ENCODE data around the gene PTPN22.

PTPN22 gene

GRCh38 chr1:113808450-113809195 is 62.9 kb downstream of the PTPN22 start:
- H3K9ac ChIP-seq (ENCODE audit: low read depth, low read length): no peak overlapping the region
- no peaks in the 10 kb centered on the region for H3K4me1 ChIP-seq (ENCODE audit: control insufficient read depth, insufficient read depth, low read length)
- no peaks in the 10 kb centered on the region for H3K27me3 ChIP-seq (ENCODE audit: control insufficient read depth, insufficient read depth, low read length)
- H3K36me3 ChIP-seq (ENCODE audit: control insufficient read depth, insufficient read depth, low read length): no peaks in the 10 kb centered on the region
- no peaks in the 10 kb centered on the region for H3K9me3 ChIP-seq (ENCODE audit: control insufficient read depth, insufficient read depth, low read length)
- no peak overlapping the region for H3K4me3 ChIP-seq (ENCODE audit: low read depth, low read length)

- Histone ChIP-seq H3K36me3 (ENCODE audit: control insufficient read depth, insufficient read depth, low read length) (no peaks in the 10 kb centered on the region), H3K4me3 (ENCODE audit: low read depth, low read length) (no peak overlapping the region), H3K9ac (ENCODE audit: low read depth, low read length) (no peak overlapping the region), H3K27me3 (ENCODE audit: control insufficient read depth, insufficient read depth, low read length) (no peaks in the 10 kb centered on the region), H3K4me1 (ENCODE audit: control insufficient read depth, insufficient read depth, low read length) (no peaks in the 10 kb centered on the region), H3K9me3 (ENCODE audit: control insufficient read depth, insufficient read depth, low read length) (no peaks in the 10 kb centered on the region)
Measured at GRCh38 chr1:113805639-113806038, 65.9 kb downstream of the PTPN22 start.

- H3K4me3 ChIP-seq (ENCODE audit: low read depth, low read length): no peak overlapping the region
- H3K27me3 ChIP-seq (ENCODE audit: control insufficient read depth, insufficient read depth, low read length): no peaks in the 10 kb centered on the region
- no peak overlapping the region for H3K9ac ChIP-seq (ENCODE audit: low read depth, low read length)
- H3K4me1 ChIP-seq (ENCODE audit: control insufficient read depth, insufficient read depth, low read length): no peaks in the 10 kb centered on the region
- no peaks in the 10 kb centered on the region for H3K36me3 ChIP-seq (ENCODE audit: control insufficient read depth, insufficient read depth, low read length)
- H3K9me3 ChIP-seq (ENCODE audit: control insufficient read depth, insufficient read depth, low read length): no peaks in the 10 kb centered on the region
Measured at GRCh38 chr1:113805256-113805531, 66.3 kb downstream of the PTPN22 start.

GRCh38 chr1:113804421-113805255 is 66.9 kb downstream of the PTPN22 start:
- no peaks in the 10 kb centered on the region for H3K4me1 ChIP-seq (ENCODE audit: control insufficient read depth, insufficient read depth, low read length)

GRCh38 chr1:113802367-113803007 is 69.0 kb downstream of the PTPN22 start:
- Histone ChIP-seq H3K4me3 (ENCODE audit: low read depth, low read length) (no peak overlapping the region), H3K9me3 (ENCODE audit: control insufficient read depth, insufficient read depth, low read length) (no peaks in the 10 kb centered on the region), H3K27me3 (ENCODE audit: control insufficient read depth, insufficient read depth, low read length) (no peaks in the 10 kb centered on the region), H3K4me1 (ENCODE audit: control insufficient read depth, insufficient read depth, low read length) (no peaks in the 10 kb centered on the region), H3K9ac (ENCODE audit: low read depth, low read length) (no peak overlapping the region), H3K36me3 (ENCODE audit: control insufficient read depth, insufficient read depth, low read length) (no peaks in the 10 kb centered on the region)

More at GRCh38 chr1:113804421-113805255, 66.9 kb downstream of the PTPN22 start:
- no peaks in the 10 kb centered on the region for H3K36me3 ChIP-seq (ENCODE audit: control insufficient read depth, insufficient read depth, low read length)
- H3K9me3 ChIP-seq (ENCODE audit: control insufficient read depth, insufficient read depth, low read length): no peaks in the 10 kb centered on the region
- no peaks in the 10 kb centered on the region for H3K27me3 ChIP-seq (ENCODE audit: control insufficient read depth, insufficient read depth, low read length)
- H3K4me3 ChIP-seq (ENCODE audit: low read depth, low read length): no peak overlapping the region
- H3K9ac ChIP-seq (ENCODE audit: low read depth, low read length): no peak overlapping the region

GRCh38 chr1:113800487-113800886 is 71.0 kb downstream of the PTPN22 start:
- H3K4me3 ChIP-seq (ENCODE audit: low read depth, low read length): no peak overlapping the region
- no peaks in the 10 kb centered on the region for H3K36me3 ChIP-seq (ENCODE audit: control insufficient read depth, insufficient read depth, low read length)

GRCh38 chr1:113797472-113797871 is 74.0 kb downstream of the PTPN22 start:
- Histone ChIP-seq H3K27me3 (ENCODE audit: control insufficient read depth, insufficient read depth, low read length) (no peaks in the 10 kb centered on the region), H3K4me3 (ENCODE audit: low read depth, low read length) (no peak overlapping the region), H3K4me1 (ENCODE audit: control insufficient read depth, insufficient read depth, low read length) (no peaks in the 10 kb centered on the region), H3K9ac (ENCODE audit: low read depth, low read length) (no peak overlapping the region), H3K36me3 (ENCODE audit: control insufficient read depth, insufficient read depth, low read length) (no peaks in the 10 kb centered on the region), H3K9me3 (ENCODE audit: control insufficient read depth, insufficient read depth, low read length) (no peaks in the 10 kb centered on the region)

More at GRCh38 chr1:113800487-113800886, 71.0 kb downstream of the PTPN22 start:
- no peaks in the 10 kb centered on the region for H3K9me3 ChIP-seq (ENCODE audit: control insufficient read depth, insufficient read depth, low read length)
- no peaks in the 10 kb centered on the region for H3K27me3 ChIP-seq (ENCODE audit: control insufficient read depth, insufficient read depth, low read length)
- no peak overlapping the region for H3K9ac ChIP-seq (ENCODE audit: low read depth, low read length)
- H3K4me1 ChIP-seq (ENCODE audit: control insufficient read depth, insufficient read depth, low read length): no peaks in the 10 kb centered on the region

- H3K9ac ChIP-seq (ENCODE audit: low read depth, low read length): no peak overlapping the region
- no peak overlapping the region for H3K4me3 ChIP-seq (ENCODE audit: low read depth, low read length)
- H3K4me1 ChIP-seq (ENCODE audit: control insufficient read depth, insufficient read depth, low read length): peaks cover 2% of the 10 kb centered on the region
- H3K27me3 ChIP-seq (ENCODE audit: control insufficient read depth, insufficient read depth, low read length): no peaks in the 10 kb centered on the region
- no peaks in the 10 kb centered on the region for H3K36me3 ChIP-seq (ENCODE audit: control insufficient read depth, insufficient read depth, low read length)
- H3K9me3 ChIP-seq (ENCODE audit: control insufficient read depth, insufficient read depth, low read length): no peaks in the 10 kb centered on the region
Measured at GRCh38 chr1:113793878-113794834, 77.4 kb downstream of the PTPN22 start.

- no peak overlapping the region for H3K9ac ChIP-seq (ENCODE audit: low read depth, low read length)
- H3K27me3 ChIP-seq (ENCODE audit: control insufficient read depth, insufficient read depth, low read length): no peaks in the 10 kb centered on the region
- no peaks in the 10 kb centered on the region for H3K36me3 ChIP-seq (ENCODE audit: control insufficient read depth, insufficient read depth, low read length)
- H3K4me3 ChIP-seq (ENCODE audit: low read depth, low read length): no peak overlapping the region
- peaks cover 5% of the 10 kb centered on the region for H3K4me1 ChIP-seq (ENCODE audit: control insufficient read depth, insufficient read depth, low read length)
- no peaks in the 10 kb centered on the region for H3K9me3 ChIP-seq (ENCODE audit: control insufficient read depth, insufficient read depth, low read length)
Measured at GRCh38 chr1:113792986-113793385, 78.5 kb downstream of the PTPN22 start.

- Histone ChIP-seq H3K4me1 (ENCODE audit: control insufficient read depth, insufficient read depth, low read length) (peaks cover 5% of the 10 kb centered on the region), H3K9ac (ENCODE audit: low read depth, low read length) (no peak overlapping the region), H3K27me3 (ENCODE audit: control insufficient read depth, insufficient read depth, low read length) (no peaks in the 10 kb centered on the region), H3K36me3 (ENCODE audit: control insufficient read depth, insufficient read depth, low read length) (no peaks in the 10 kb centered on the region), H3K9me3 (ENCODE audit: control insufficient read depth, insufficient read depth, low read length) (no peaks in the 10 kb centered on the region), H3K4me3 (ENCODE audit: low read depth, low read length) (no peak overlapping the region)
Measured at GRCh38 chr1:113792471-113792870, 79.0 kb downstream of the PTPN22 start.

GRCh38 chr1:113788802-113789201 is 82.7 kb downstream of the PTPN22 start:
- Histone ChIP-seq H3K4me3 (ENCODE audit: low read depth, low read length) (no peak overlapping the region), H3K4me1 (ENCODE audit: control insufficient read depth, insufficient read depth, low read length) (peaks cover 5% of the 10 kb centered on the region), H3K27me3 (ENCODE audit: control insufficient read depth, insufficient read depth, low read length) (no peaks in the 10 kb centered on the region), H3K36me3 (ENCODE audit: control insufficient read depth, insufficient read depth, low read length) (no peaks in the 10 kb centered on the region), H3K9ac (ENCODE audit: low read depth, low read length) (no peak overlapping the region), H3K9me3 (ENCODE audit: control insufficient read depth, insufficient read depth, low read length) (no peaks in the 10 kb centered on the region)
